ENCODE measurements around the gene PCNP.
A peak's percentile ranks its signal among the peaks of the same experiment; 100 is the strongest.

GRCh38 chr3:101544161-101544850 lies 29.7 kb upstream of the PCNP start:
- TF ChIP-seq CTCF (optimal IDR thresholded peaks at IDR 0.05 in 1 of 3, IDR thresholded peaks at IDR 0.05 in 1 of 3, conservative IDR thresholded peaks at IDR 0.05 in 1 of 3; ENCODE audit: extremely low read depth in 1 of 3, insufficient read depth in 2 of 3, low read length in 3 of 3): peak in 2 of 3 experiments; percentile 21 to 26
- TF ChIP-seq EZH2 (IDR thresholded peaks at IDR 0.05; ENCODE audit: low read length): no peak

Measured in keratinocyte (primary cell).